Eye (tissue), 1 donor: ENCODE data around the gene NME4.
"Not testable (repeated sequence)": the region's sequence is repeated elsewhere in the genome, so short reads cannot be mapped to it uniquely, and the experiment has no call there.

Source experiments
- DNase-seq: peaks from one replicate; pipeline ENCODE4 v3.0.0-alpha.2; 2015

Gene NME4

DNA sequence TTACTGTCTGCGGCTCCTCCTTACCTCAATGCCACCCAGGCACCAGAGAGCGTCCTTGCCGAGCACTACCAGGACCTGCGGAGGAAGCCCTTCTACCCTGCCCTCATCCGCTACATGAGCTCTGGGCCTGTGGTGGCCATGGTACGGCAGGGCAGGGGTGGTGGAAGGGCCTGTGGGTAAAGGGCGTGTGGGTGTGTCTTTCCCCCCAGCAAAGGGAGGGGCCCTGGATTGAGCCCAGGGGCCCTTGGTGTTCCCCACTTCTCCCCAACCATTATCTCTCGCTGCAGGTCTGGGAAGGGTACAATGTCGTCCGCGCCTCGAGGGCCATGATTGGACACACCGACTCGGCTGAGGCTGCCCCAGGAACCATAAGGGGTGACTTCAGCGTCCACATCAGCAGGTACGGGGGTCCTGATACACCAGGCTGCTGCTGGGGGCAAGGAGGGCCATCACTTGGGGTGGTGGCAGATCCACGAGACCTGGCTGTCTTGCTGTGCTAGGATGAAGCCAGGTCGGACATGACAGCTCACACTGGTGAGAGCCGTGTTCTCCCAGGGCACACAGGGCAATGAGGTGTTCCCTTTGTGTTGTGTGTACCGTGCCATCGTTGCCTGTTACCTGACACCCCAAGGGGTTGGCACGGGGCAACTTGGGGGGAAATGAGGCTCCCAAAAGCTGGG is 2.5 kb downstream of the NME4 start:
- no peak for DNase-seq

DNA sequence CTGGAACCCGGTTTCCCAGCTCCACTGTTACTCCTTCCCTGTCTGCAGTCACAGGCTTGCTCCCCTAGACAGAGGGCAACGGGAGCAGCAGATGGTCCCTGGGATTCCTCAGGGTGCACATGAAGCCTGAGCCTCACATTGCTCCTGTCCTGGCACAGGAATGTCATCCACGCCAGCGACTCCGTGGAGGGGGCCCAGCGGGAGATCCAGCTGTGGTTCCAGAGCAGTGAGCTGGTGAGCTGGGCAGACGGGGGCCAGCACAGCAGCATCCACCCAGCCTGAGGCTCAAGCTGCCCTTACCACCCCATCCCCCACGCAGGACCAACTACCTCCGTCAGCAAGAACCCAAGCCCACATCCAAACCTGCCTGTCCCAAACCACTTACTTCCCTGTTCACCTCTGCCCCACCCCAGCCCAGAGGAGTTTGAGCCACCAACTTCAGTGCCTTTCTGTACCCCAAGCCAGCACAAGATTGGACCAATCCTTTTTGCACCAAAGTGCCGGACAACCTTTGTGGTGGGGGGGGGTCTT is 3.1 kb downstream of the NME4 start:
- no peak for DNase-seq

DNA sequence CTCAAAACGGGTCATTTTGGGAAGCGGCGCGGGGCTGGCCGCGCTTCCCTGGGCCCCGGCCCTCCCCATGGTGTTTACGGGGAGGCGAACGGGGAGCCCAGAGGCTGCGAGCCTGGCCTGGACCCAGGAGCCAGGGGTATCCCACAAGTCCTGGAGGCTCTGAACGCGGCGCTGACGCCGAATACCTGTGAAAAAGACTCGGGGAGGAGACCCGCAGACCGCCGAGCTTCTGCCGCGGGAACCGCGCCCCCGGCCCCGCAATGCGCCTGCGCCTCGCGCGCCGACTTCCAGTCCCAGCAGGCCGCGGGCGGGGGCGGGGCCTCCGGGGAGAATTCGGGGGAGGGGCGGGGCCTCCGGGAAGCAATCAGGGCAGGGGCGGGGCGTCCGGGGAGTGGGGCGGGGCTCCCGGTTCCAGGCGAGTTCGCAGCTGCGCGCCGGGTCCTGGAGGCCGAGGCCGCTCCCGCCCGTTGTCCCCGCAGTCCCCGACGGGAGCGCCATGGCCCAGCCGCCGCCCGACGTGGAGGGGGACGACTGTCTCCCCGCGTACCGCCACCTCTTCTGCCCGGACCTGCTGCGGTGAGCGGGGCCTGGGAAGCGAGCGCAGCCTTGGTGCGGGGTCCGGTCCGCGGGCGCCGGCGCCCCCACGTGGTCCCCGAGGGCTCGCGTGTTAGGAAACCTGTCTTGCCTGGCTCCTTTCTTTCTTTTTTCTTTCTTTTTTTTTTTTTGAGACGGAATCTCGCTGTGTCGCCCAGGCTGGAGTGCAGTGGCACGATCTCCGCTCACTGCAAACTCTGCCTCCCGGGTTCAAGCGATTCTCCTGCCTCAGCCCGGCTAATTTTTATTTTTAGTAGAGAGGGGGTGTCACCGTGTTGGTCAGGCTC is 4.7 kb downstream of the NME4 start, which contains the start of gene DECR2:
Gene DECR2, plus strand, starts transcription at position 418 of the 881 bp plus-strand sequence. Its CDS starts 79 bp downstream, at position 497.
- DNase-seq, result peak; percentile 97

DNA sequence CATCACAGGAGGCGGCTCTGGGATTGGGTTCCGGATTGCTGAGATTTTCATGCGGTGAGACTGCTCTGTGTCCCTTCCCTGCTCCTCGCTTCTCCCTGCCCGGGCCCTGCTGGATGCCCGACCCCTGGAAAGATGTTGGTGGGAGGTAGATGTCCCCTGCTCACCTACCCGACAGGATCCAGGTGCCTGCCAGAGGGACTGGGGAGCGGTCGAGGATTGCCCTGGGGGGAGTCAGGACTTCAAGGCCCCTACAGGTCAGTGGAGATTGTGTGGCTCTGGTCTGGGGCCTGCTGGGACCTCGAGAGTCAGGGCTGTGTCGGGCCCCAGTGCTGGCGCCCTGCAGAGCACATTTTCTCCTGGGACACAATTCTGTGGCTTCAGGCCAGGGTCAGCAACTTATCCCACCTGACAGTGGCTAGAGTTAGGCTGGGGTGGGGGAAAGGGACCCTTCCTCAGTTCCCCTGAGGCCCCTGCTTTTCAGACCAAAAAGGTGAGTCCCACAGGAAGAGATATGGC is 8.0 kb downstream of the NME4 start:
- no peak for DNase-seq

DNA sequence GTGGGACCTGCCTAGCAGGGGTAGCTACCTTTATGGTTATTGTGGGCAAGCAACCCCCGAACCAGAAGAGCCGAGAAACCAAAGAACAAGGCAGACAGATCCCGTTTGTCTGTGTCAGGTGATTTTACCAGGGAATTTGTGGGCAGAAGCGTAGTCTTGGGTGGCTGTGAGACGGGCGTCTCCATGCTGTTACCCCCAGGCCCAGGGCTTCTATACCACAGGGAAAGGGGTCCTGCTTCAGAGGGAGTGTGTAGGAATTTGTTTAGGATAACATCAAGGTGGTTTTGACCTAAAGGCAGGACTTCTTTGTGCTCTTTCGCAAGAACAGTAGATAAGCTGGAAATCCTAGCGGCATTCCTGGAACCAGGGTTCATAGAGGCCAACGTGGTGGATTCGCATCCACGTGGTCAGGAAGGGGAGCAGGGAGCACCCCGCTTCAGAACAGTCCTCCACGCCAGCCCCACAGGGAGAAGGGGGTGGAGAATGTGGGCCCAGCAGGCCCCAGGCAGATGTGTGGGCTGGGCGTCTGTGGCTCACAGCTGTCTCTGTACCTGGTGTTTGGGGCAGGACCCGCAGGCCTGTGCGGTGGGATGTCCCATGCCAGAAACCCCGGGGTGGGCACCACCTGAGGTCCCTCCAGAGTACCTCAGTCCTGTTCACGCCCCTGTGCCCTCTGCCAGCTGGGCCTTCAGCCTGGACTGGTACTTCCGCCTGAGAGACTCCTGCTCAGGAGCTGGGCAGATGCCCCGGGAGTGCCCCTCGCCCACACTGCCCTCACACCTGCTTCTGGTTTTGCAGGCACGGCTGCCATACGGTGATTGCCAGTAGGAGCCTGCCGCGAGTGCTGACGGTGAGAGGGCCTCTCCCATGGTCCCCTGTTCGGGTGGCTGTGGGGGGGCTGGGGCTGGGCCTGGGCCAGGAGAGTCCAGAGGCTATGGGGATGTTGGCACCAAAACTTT is 8.8 kb downstream of the NME4 start:
- DNase-seq, result no peak

DNA sequence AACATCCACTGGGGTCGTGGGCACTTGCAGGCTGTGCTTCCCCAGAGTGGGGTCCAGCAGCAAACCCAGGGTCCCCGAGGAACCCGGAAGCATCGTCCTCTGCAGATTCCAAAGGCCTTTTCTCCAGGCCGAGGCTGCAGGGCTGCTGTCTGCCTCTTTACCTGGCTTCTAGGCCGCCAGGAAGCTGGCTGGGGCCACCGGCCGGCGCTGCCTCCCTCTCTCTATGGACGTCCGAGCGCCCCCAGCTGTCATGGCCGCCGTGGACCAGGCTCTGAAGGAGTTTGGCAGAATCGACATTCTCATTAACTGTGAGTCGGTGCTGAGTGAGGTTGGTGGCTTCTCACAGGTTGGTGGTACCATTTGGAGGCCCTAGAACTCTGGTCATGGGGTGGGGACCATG is 10.3 kb downstream of the NME4 start:
- DNase-seq, result no peak

DNA sequence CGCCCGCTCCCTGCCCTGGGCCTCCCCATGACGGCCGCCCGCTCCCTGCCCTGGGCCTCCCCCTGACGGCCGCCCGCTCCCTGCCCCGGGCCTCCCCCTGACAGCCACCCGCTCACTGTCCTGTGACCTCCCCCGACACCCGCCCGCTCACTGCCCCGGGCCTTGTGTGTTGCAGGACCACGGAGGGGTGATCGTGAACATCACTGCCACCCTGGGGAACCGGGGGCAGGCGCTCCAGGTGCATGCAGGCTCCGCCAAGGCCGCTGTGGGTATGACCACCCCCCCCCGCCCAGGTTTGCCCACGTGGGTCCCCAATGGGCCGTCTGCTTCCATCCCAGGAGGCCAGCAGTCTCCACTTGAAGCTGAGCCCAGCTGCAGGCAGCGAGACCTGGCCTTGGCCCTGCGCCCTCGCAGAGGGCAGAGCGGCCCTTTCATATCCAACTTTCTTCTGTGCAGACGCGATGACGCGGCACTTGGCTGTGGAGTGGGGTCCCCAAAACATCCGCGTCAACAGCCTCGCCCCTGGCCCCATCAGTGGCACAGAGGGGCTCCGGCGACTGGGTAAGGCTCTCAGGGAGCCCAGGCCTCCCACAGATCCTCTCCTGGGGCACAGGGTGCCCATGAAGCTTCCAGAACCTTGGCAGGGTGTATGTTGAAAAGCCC is 13.6 kb downstream of the NME4 start:
- DNase-seq, result no peak

DNA sequence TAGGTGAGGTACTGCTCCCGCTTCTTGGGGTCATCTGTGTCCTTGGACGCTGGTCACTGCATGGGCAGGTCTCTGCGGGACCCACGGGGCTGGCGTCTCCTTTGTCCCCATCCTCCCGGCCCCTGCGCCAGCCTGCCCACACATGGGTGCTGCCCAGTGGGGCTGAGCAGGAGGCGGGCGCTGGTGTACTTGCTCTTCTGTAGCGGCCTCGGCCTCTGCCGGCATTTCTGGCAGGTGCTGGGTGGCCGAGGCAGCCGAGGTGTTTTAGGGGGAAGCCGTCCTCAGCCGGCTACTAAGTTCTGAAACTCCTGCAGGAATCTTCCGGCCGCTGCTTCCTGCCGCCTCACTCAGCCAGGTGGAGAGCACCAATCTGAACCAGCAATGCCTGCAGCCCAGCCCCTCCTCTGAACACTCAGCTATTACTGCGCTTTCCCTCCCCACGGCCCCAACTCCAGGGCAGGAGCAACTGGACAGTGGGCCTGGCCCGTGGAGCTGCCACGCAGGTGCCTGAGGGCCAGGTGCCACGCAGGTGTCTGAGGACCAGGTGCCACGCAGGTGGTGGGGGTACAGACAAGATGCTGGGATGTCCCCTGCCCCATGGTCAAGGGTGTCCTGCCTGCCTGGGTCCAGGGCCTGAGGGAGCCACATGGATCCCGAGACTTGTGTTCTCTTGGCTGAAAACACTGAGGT is 14.7 kb downstream of the NME4 start:
- no peak for DNase-seq

DNA sequence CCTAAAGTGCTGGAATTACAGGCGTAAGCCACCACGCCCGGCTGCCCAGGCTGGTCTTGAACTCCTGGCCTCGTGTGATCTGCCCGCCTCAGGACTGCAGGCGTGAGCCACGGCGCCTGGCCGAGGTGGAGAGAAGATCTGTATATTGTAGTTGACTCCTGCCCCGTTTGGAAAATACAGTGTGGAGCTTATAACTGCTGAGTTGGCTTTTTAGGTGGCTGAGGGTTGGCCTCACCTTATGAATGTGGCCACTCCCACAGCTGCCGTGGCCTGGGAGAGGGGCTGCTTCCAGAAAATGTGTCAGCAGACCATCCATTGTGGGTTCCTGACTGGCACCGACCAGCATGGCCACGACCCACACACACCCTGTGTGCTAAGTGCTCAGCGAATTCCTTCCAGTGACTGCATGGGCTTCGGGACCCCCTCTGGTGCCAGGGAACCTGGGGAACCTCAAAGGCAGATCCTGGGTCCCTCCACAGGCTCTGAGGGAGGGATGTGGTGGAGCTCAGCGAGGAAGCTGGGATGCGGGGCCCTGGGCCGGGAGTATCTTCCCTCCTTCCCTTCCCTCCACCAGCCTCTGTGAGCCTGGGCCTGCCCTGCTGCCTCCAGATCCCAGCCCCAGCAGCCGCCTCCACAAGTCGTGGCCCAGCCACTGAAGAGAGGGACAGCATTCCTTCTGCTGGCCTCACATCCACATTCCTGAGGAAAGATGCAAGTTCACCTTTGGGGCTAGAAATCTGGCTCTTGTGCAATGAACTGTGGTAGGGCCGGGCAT is 17.6 kb downstream of the NME4 start:
- no peak for DNase-seq

DNA sequence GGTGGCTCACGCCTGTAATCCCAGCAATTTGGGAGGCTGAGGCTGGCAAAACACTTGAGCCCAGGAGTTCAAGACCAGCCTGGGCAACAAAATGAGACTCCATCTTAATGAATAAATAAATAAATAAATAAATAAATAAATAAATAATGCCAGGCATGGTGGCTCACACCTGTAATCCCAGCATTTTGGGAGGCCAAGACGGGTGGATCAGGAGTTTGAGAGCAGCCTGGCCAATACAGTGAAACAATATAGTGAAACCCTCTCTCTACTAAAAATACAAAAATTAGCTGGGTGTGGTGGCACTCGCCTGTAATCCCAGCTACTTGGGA is 18.1 kb downstream of the NME4 start:
- not testable (repeated sequence) for DNase-seq

DNA sequence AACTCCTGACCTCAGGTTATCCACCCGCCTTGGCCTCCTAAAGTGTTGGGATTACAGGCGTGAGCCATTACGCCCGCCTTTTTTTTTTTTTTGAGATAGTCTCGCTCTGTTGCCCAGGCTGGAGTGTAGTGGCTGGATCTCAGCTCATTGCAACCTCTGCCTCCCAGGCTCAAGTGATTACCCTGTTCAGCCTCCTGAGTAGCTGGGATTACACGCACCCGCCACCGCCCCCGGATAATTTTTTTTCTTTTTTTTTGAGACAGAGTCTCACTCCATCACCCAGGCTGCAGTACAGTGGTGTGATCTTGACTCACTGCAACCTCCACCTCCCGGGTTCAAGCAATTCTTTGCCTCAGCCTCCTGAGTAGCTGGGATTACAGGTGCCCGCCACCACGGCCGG is 25.2 kb downstream of the NME4 start:
- DNase-seq, result not testable (repeated sequence)

DNA sequence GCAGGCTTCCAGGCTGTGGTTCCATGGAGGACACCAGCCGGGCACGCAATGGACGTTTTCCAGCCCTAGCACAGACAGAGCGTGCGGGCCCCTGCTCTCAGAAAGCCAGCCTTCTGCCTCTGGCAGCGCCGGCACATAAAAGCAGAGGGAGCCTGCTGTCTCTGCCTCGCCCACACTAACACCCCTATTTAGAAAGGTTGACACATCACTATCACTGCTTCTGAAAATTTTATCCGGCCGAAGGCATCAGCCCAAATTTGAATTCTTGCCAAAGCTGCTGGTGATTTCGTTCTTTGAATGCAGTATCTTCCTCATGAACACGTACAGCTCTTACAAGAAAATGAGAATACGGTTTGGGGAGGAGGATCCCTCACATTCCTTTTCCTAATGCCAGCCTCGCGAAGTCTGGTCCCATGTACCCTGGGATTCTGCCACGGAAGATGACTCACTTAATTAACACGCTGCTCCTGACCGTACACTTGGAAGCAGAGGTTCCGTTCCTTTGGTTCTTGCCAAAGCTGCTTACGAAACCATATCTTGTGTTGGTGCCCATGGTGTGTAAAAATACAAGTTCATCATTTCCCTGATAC is 27.1 kb downstream of the NME4 start:
- peak; percentile 51 for DNase-seq

DNA sequence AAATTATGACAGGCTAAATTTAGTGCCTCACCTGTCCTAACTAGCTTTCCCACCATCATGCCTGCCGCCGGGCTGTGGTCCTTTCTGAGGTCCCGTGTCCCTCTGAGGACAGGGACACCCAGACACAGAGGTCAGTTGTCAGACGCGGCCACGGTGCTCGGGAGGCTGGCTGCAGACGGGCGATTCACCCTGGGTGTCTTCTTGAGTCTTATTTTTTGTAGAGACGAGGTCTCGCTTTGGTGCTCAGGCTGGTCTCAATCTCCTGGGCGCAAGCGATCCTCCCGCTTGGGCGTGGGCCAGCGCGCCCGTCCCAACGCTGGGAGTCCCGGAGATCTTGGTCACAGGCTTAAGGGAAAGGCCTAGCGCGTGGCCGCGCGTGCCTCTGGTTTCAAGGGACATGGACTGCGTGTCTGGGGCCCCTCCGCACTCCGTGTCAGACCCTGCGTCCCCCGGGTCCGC is 27.7 kb downstream of the NME4 start:
- DNase-seq, result no peak

DNA sequence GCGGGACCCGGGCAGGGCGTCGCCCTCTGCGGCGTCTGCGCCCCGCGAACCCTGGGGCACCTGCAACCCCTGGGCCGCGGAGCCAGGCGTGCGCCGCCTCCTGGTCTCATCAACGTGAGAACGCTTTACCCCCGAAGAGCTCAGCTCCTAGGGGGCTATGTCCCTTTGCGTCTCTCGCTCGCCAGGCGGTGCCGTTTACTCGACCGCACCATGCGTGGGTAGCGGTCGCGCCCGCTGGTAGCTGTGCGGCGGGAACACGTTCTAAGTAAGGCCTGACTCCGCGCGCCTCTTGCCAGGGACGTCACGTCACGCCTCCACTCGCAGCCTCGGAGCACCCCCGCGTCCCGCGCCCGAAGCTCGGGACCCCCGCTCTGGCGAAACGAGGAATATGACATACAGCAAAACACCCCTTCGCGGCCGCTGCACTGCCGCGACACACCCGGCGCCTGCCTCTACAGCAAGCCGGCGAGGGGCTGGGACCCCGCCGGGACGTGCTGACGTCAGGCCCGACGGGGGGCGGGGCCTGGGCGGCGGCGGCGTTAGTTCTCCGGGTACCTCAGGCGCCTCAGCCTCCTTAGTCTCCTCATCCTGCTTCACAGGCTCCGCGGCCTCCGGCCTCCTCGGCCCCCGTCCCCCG is 28.2 kb downstream of the NME4 start, which contains the start of gene RAB11FIP3:
Gene RAB11FIP3, plus strand, starts transcription at position 568 of the 637 bp plus-strand sequence. CDS start 358 bp downstream, outside the sequence.
- DNase-seq, result peak; percentile 95

DNA sequence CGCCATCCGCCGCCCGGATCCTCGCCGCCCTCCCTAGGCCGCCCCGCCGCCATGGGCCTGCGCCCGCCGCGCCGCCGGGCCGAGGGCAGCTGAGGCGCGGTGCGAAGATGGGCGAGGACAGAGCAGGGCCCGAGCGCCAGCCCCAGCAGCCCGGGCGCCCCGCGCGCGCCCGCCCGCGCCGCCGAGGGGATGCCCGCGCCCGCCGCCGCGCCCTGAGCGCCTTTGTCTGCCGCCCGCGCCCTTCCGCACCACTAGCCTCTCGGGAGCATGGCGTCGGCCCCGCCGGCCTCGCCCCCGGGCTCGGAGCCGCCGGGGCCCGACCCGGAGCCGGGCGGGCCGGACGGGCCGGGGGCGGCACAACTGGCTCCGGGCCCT is 28.7 kb downstream of the NME4 start:
- DNase-seq, result no peak

DNA sequence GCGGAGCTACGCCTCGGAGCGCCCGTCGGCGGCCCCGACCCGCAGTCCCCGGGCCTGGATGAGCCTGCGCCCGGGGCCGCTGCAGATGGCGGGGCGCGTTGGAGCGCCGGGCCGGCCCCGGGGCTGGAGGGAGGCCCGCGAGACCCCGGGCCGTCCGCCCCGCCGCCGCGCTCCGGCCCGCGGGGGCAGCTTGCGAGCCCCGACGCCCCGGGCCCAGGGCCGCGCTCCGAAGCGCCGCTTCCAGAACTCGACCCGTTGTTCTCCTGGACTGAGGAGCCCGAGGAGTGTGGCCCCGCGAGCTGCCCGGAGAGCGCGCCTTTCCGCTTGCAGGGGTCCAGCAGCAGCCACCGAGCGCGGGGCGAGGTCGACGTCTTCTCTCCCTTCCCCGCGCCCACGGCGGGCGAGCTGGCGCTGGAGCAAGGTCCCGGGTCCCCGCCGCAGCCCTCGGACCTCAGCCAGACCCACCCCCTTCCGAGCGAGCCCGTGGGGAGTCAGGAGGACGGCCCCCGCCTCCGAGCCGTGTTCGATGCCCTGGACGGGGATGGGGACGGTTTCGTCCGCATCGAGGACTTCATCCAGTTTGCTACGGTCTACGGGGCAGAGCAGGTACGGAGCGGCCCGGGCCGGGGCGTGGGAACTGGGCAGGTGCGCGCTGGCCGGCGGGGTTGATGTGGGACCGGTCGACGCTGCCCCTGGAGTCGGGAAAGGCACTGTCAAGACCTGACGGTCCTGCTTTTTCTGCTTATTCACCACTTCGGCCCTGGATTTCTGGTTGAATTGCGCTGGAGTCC is 29.3 kb downstream of the NME4 start:
- DNase-seq, result peak; percentile 54

DNA sequence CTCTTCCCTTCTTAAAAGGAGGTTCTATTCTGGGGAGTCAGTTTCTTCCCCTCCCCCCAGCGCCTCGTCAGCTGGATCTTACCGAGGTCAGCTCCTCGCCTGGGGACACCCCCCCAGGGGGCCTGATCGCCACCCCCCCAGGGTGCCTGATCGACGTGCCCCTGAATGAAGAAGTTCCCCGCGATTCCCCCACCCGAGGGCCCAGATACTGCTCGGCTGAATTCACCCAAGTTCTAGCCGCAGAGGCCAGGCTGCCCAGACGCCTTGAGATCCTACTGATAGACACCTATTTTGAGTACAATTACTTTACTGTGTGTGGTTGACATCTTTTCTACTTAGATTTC is 29.9 kb downstream of the NME4 start:
- no peak for DNase-seq

DNA sequence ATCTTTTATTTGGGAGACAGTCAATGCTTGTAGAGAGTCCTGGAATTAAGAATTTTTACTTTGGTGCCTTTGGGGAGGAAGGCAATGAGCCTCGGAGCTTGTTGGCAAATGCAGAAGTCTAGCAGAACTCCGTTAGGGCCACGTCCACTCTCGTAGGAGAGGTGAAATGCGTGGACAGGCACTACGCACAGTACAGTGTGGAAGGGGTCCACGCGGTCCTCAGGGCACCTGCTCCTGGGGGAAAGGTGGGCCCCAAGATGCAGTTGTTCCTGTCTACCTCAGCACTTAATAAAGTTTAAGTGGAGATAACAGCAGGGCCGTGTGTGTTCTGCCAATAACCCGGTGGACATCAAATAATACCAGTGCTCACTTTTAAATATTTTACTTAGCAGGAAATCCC is 30.3 kb downstream of the NME4 start:
- DNase-seq, result no peak

DNA sequence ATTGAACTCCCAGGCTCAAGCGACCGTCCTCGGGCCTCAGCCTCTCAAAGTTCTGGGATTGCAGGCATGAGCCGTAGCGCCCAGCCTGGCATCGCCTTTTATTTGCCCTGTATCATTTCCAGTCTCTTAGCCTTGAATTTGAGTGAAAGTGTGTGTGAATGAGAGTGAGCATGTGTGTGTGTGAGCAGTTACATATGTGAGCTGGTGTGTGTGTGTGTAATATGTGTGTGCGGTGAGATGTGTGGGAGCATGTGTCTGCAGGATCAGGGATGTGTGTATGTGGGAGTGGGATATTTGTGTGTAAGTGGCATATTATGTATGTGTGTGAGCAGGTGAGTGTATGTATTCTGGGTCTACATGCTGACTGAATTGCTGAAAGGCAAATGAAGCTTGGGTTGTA is 33.9 kb downstream of the NME4 start:
- no peak for DNase-seq
